HG03064 (cell line): ENCODE data around the gene TEX101.
"Not testable (repeated sequence)": the region's sequence is repeated elsewhere in the genome, so short reads cannot be mapped to it uniquely, and the experiment has no call there.

Source experiments
- ATAC-seq: cut with Tn5 transposase; IDR thresholded peaks from one replicate; pipeline ENCODE4 v1.9.1; 2021; ENCODE audit warnings: low read depth; ENCODE audit not compliant: unreplicated experiment

The TEX101 gene

GRCh38 chr19:43416951-43417623, 2.4 kb downstream of the TEX101 start:
- ATAC-seq = no peak

GRCh38 chr19:43420954-43421353, 6.3 kb downstream of the TEX101 start:
- ATAC-seq = no peak

GRCh38 chr19:43422000-43422688, 7.5 kb downstream of the TEX101 start:
- ATAC-seq = no peak

- no peak for ATAC-seq
These were observed 8.0 kb downstream of the TEX101 start for GRCh38 chr19:43422689-43423066.

GRCh38 chr19:43423779-43424178, 9.1 kb downstream of the TEX101 start:
- ATAC-seq = no peak

GRCh38 chr19:43425567-43426392, 11.1 kb downstream of the TEX101 start:
- no peak for ATAC-seq

- no peak for ATAC-seq
These were observed 14.7 kb downstream of the TEX101 start for GRCh38 chr19:43429395-43429794.

GRCh38 chr19:43430142-43430710, 15.5 kb downstream of the TEX101 start:
- no peak for ATAC-seq

GRCh38 chr19:43430976-43431375, 16.3 kb downstream of the TEX101 start:
- no peak for ATAC-seq

GRCh38 chr19:43433358-43433673, 18.6 kb downstream of the TEX101 start:
- ATAC-seq = no peak

- no peak for ATAC-seq
These were observed 19.0 kb downstream of the TEX101 start for GRCh38 chr19:43433689-43434088.

- no peak for ATAC-seq
These were observed 21.1 kb downstream of the TEX101 start for GRCh38 chr19:43435775-43436174.

GRCh38 chr19:43437284-43437683, 22.6 kb downstream of the TEX101 start:
- ATAC-seq = not testable (repeated sequence)

GRCh38 chr19:43437712-43438111, 23.0 kb downstream of the TEX101 start:
- no peak for ATAC-seq

GRCh38 chr19:43438291-43439031, 23.8 kb downstream of the TEX101 start:
- ATAC-seq = no peak

- no peak for ATAC-seq
These were observed 24.5 kb downstream of the TEX101 start for GRCh38 chr19:43439032-43439708.

GRCh38 chr19:43439709-43440063, 25.0 kb downstream of the TEX101 start:
- no peak for ATAC-seq

GRCh38 chr19:43441716-43442115, 27.0 kb downstream of the TEX101 start:
- ATAC-seq = no peak

- ATAC-seq = not testable (repeated sequence)
These were observed 29.4 kb downstream of the TEX101 start for GRCh38 chr19:43444091-43444490.
